ENCODE results near the gene RCOR2. TPM values are rescaled to one million over a fixed set of nuclear protein-coding genes. Genes with fewer than 3 reads are reported as not detected.

RCOR2 gene
- total and polyA plus RNA-seq, 2 of the 4 experiments (the other 2 are of a cell fraction) = 0.90 to 2.0 TPM

DNA sequence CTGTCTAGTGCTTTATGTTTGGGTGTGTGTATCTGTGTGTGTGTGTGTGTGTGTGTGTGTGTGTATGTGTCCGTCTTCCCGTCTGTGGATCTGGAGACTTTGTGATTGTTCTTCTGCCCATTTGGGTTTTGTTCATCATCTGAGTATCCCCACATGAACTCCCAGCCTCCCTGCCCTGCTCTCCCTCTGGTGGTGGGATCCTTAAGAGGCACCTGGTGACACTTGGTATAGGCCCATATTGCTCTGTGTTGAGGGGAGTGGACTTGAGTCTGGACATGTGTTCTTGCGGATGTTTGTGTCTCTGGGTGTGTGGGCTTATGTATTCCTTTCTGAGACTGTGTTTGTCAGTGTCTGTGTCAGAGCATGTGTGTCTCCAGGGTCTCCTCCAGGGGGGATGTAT, 15.3 kb downstream of the RCOR2 start:
- CTCF ChIA-PET = no interaction called here
- Histone ChIP-seq H3K14ac (replicated peaks; ENCODE audit: low read depth, low read length) (no peak overlapping the region), H3K56ac (ENCODE audit: extremely low read depth, insufficient read depth, low read length) (no peak overlapping the region), H3K23ac (ENCODE audit: low read depth, low read length) (no peak overlapping the region), H3K4me2 (ENCODE audit: low read depth, low read length) (no peak overlapping the region), H2AFZ (replicated peaks; ENCODE audit: low read length, poor library complexity) (no peak overlapping the region), H2BK20ac (ENCODE audit: low read depth, low read length) (no peak overlapping the region), H3K9me3 (ENCODE audit: control insufficient read depth, insufficient read depth, low read length) (no peaks in the 10 kb centered on the region), H4K20me1 (ENCODE audit: insufficient read depth, low read length) (peaks cover 5% of the 10 kb centered on the region), H2BK5ac (ENCODE audit: low read depth, low read length, poor library complexity, severe bottlenecking) (no peak overlapping the region), H3K27ac (ENCODE audit: insufficient read depth, low read length) (no peak overlapping the region), H4K8ac (ENCODE audit: low read depth in 2 of 2, low read length in 2 of 2) (no peak overlapping the region), H3K36me3 (ENCODE audit: control insufficient read depth, insufficient read depth, low read length) (peaks cover 79% of the 10 kb centered on the region), H3K4me1 (ENCODE audit: control insufficient read depth, insufficient read depth, low read length) (no peaks in the 10 kb centered on the region), H3K4ac (ENCODE audit: low read depth, low read length) (no peak overlapping the region), H4K91ac (ENCODE audit: insufficient read depth, low read depth, low read length) (no peak overlapping the region), H2AK5ac (ENCODE audit: low read depth, low read length) (no peak overlapping the region), H3K9me1 (ENCODE audit: insufficient read depth, low read length) (no peaks in the 10 kb centered on the region), H3K9ac (ENCODE audit: low read depth, low read length) (no peak overlapping the region), H3K18ac (ENCODE audit: low read depth, low read length) (no peak overlapping the region), H4K5ac (ENCODE audit: low read depth, low read length) (no peak overlapping the region), H3K4me3 (ENCODE audit: insufficient read depth, low read depth, low read length) (no peak overlapping the region), H3K27me3 (ENCODE audit: control insufficient read depth, insufficient read depth, low read length) (no peaks in the 10 kb centered on the region), H2AK9ac (replicated peaks; ENCODE audit: low read depth, low read length, poor library complexity) (no peak overlapping the region), H2BK15ac (ENCODE audit: low read depth, low read length) (no peak overlapping the region), H3K79me1 (ENCODE audit: low read depth in 1 of 2, low read length in 2 of 2) (peaks cover 3 to 17% of the 10 kb centered on the region in 2 experiments; a peak in 1 of 4 replicates), H2BK120ac (ENCODE audit: low read depth, low read length) (no peak overlapping the region)
- DNase-seq (peak; percentile 30), ATAC-seq (ENCODE audit: low read depth) (no peak)
- intact Hi-C loops (cut with micrococcal nuclease) (no loop called here), dilution Hi-C loops (cut with HindIII; ENCODE audit: low sequenced_read_pairs, unreplicated experiment) (no loop called here), in situ Hi-C loops (cut with MboI; ENCODE audit: low sequenced_read_pairs) (no loop called here)
- no TSS peak for BruUV-seq (replicated peaks)
- POLR2A ChIA-PET (ENCODE audit: unreplicated experiment) = no interaction called here
- no peak for TF ChIP-seq ELK1 (IDR thresholded peaks at IDR 0.05; ENCODE audit: borderline replicate concordance, low read depth, low read length)
- TF ChIP-seq RFX5 (IDR thresholded peaks at IDR 0.05; ENCODE audit: low read depth, low read length) = no peak
- TF ChIP-seq NFE2L2 (IDR thresholded peaks at IDR 0.05; ENCODE audit: low read depth, low read length) = no peak
- no peak for TF ChIP-seq FOS (IDR thresholded peaks at IDR 0.05; ENCODE audit: low read depth, low read length)
- TF ChIP-seq RCOR1 (IDR thresholded peaks at IDR 0.05; ENCODE audit: insufficient replicate concordance, low read length) = no peak
- TF ChIP-seq CHD1 (IDR thresholded peaks at IDR 0.05; ENCODE audit: low read depth, low read length) = no peak
- no peak for TF ChIP-seq MAZ (IDR thresholded peaks at IDR 0.05; ENCODE audit: borderline replicate concordance, low read depth, low read length)
- no peak for TF ChIP-seq POLR2A (IDR thresholded peaks at IDR 0.05; ENCODE audit: low read depth, low read length)
- no peak for TF ChIP-seq CEBPB (IDR thresholded peaks at IDR 0.05; ENCODE audit: low read depth, low read length)
- peak; percentile 53 for TF ChIP-seq RAD21 (IDR thresholded peaks at IDR 0.05; ENCODE audit: low read length)
- TF ChIP-seq BHLHE40 (IDR thresholded peaks at IDR 0.05; ENCODE audit: low read depth, low read length) = no peak
- TF ChIP-seq MAFK (IDR thresholded peaks at IDR 0.05; ENCODE audit: low read depth, low read length) = no peak
- TF ChIP-seq SMC3 (IDR thresholded peaks at IDR 0.05; ENCODE audit: low read depth, low read length) = peak; percentile 63
- TF ChIP-seq, protein P1, sequence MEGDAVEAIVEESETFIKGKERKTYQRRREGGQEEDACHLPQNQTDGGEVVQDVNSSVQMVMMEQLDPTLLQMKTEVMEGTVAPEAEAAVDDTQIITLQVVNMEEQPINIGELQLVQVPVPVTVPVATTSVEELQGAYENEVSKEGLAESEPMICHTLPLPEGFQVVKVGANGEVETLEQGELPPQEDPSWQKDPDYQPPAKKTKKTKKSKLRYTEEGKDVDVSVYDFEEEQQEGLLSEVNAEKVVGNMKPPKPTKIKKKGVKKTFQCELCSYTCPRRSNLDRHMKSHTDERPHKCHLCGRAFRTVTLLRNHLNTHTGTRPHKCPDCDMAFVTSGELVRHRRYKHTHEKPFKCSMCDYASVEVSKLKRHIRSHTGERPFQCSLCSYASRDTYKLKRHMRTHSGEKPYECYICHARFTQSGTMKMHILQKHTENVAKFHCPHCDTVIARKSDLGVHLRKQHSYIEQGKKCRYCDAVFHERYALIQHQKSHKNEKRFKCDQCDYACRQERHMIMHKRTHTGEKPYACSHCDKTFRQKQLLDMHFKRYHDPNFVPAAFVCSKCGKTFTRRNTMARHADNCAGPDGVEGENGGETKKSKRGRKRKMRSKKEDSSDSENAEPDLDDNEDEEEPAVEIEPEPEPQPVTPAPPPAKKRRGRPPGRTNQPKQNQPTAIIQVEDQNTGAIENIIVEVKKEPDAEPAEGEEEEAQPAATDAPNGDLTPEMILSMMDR (conservative IDR thresholded peaks at IDR 0.05; ENCODE audit: low read depth, low read length) = peak; percentile 31
- no peak for TF ChIP-seq MXI1 (IDR thresholded peaks at IDR 0.05; ENCODE audit: borderline replicate concordance, low read depth, low read length)
- TF ChIP-seq USF2 (IDR thresholded peaks at IDR 0.05; ENCODE audit: low read depth, low read length) = no peak
- 100% methylated on average over 1 of the region's 3 CpGs; no CpG with 5 or more reads in 1 of the 2 experiments for WGBS, 2 experiments (ENCODE audit: extremely low coverage in 2 of 2, insufficient read length in 1 of 2)
